G401 (cell line): ENCODE data around the gene HEXD. TPM values are rescaled to one million over a fixed set of nuclear protein-coding genes. Genes with fewer than 3 reads are reported as not detected.
"Not testable (repeated sequence)": the region's sequence is repeated elsewhere in the genome, so short reads cannot be mapped to it uniquely, and the experiment has no call there.

Experiments
- DNase-seq: peaks from one replicate; pipeline ENCODE4 v3.0.0-alpha.2; 2015; ENCODE audit warnings: low spot score
- in situ Hi-C: cut with HindIII; loops from 2 replicates; pipeline ENCODE4 v1.10.0; 2016; ENCODE audit warnings: low sequenced_read_pairs, mixed read lengths
- total RNA-seq: library from RNA; depleted of rRNA; stranded (reverse); fragments of >200 nt; shearing (Covaris generic); gene quantifications from 2 replicates; pipeline ENCODE4 v1.2.3, GENCODE V29; 2014; rRNA removed

HEXD gene
- 27.4 and 45.3 TPM in 2 replicates for total RNA-seq

- in situ Hi-C loops = loop anchor here (5.0 to 10.0 kb wide), 2 partner anchors 56 to 73 kb away; no protein-coding TSS in a partner anchor
- DNase-seq = peak; percentile 85
Measured at GRCh38 chr17:82418001-82418986, at the start of gene HEXD, which contains the start of gene OGFOD3. TSS of gene HEXD (plus strand) at chr17:82418347. CDS start at chr17:82419800, 1,453 bp downstream. TSS of gene OGFOD3 (minus strand) at chr17:82418586. CDS start at chr17:82418485, 101 bp downstream.

GRCh38 chr17:82369211-82369610 lies 48.9 kb upstream of the HEXD start:
- in situ Hi-C loops = no loop called here
- DNase-seq = no peak

DNA sequence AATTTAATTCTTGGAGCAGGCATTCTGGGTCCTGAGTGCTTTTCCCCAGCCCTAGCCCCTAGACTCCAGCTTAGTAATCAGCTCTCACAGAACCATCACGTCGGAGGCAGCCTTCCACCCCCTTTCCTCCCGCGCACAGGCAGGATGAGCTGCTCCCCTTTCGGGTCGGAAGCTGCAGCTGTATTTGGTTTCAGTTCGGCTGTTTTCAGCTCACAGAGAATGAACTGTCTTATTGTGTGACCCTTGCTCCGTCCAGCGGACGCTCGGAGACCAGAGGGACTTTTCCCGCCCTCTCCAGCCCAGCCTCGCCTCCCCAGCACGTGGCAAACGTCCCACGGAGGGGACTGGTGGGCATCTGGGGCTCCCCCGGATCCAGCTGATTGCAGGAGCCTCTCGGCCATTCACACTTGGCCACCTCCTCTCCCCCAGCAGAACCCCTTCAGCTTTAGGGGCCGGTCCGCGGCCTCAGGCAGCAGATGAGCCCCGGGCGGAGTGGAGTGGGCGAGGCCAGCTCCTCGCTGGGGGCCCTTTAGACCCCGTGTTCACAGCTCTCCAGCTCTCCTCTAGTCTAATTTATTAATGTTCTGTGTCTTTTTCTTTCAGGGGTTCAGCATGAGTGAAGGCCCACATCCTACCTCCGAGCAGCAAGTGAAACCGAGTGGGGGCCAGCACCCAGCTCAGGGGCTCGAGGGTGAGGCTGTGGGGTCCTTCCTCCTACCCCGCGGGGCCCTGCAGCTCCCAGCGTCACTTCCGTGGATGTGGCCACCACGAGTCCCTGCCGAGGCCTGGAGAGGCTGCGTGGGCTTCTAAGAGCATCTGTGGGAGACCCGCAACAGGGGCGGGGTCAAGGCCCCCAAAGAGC lies 47.4 kb upstream of the HEXD start:
- in situ Hi-C loops = no loop called here
- DNase-seq = no peak

- no peak for DNase-seq
Measured at GRCh38 chr17:82371333-82372248, 46.6 kb upstream of the HEXD start, which contains the start of gene UTS2R. TSS of gene UTS2R (plus strand) at chr17:82371765. CDS start at chr17:82374325, 2,560 bp downstream.

DNA sequence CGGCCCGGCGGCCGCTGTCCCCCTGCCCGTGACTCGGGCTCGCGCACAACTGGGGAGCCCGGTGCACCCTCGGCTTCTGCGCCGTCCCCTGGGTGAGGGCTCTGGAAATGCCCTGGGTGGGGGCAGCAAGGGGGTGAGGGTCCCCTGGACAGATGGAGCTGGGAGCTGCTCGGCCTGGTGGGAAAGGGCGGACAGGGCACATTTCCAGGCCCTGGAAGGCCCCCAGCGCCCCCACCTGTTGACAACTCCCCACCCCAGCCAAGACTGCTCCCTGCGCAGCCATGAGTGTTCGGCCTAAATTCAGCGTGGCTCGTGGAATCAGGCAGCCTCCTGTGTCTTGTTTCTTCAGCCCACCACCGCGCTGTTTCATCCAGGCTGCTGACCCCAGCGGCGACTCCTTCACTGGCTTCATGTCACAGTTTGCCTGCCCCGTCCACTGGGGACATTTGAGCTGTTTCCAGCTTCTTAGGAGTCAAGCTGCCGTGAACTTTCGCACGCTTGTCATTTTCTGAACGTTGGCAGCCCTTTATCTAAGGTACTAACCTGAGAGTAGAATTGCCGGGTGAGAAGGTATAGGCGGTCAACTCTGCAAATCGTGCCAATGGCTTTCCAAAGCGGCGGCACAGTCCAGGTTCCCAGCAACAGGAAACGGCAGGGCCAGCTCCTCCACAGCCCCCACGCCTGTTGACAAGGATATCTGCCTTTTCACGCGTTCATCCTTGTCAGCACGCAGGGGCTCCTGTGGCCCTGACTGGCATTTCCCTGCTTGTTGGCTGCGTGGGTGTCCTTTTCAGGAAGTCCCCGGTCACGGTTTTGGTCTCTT lies 45.7 kb upstream of the HEXD start:
- DNase-seq = no peak
- in situ Hi-C loops = no loop called here

More at GRCh38 chr17:82371333-82372248, 46.6 kb upstream of the HEXD start, which contains the start of gene UTS2R:
- in situ Hi-C loops = no loop called here

DNA sequence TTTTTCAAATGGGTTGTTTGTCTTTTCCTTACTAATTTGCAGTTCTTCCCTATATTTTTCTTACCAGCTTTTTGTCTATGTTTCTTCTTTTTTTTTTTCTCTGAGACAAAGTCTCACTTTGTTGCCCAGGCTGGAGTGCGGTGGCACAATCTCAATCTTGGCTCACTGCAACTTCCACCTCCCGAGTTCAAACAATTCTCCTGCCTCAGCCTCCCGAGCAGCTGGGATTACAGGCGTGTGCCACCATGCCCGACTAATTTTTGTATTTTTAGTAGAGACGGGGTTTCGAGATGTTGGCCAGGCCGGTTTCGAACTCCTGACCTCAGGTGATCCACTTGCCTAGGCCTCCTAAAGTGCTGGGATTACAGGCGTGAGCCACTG lies 45.1 kb upstream of the HEXD start:
- in situ Hi-C loops = not testable (repeated sequence)

DNA sequence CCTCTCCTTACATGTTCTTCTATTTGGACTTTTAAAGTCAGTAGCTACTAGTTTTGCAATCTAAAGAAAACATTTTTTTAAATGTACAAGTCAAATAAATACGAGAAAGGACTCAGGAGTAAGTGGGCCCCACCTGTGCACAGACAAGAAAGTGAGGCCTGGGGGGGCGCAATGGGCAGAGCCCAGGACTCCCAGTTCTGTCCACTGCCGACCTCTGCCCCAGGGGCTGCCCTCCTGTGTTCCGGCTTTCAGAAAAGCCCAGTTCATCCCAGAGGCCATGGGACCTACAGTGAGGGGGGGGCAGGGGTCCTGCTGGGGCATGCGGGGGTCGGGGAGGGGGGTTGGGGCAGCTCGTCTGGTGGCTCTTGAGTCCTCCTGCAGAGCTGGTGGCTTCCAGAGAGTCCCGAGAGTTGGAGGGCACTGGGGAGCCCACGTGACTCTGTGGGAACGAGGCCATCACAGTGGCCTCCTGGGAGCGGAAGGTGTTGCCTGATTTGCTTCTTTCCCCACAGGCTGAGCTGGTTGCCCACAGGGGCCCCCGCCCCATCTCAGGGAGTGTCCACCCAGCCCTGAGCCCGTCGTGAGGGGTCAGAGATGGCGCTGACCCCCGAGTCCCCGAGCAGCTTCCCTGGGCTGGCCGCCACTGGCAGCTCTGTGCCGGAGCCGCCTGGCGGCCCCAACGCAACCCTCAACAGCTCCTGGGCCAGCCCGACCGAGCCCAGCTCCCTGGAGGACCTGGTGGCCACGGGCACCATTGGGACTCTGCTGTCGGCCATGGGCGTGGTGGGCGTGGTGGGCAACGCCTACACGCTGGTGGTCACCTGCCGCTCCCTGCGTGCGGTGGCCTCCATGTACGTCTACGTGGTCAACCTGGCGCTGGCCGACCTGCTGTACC lies 44.2 kb upstream of the HEXD start:
- DNase-seq = no peak
- in situ Hi-C loops = no loop called here

More for the DNA sequence above, 45.1 kb upstream of the HEXD start:
- DNase-seq = not testable (repeated sequence)

GRCh38 chr17:82374626-82375331 lies 43.4 kb upstream of the HEXD start:
- in situ Hi-C loops = no loop called here
- DNase-seq = no peak

GRCh38 chr17:82375359-82376041 lies 42.6 kb upstream of the HEXD start:
- DNase-seq = no peak
- in situ Hi-C loops = no loop called here

DNA sequence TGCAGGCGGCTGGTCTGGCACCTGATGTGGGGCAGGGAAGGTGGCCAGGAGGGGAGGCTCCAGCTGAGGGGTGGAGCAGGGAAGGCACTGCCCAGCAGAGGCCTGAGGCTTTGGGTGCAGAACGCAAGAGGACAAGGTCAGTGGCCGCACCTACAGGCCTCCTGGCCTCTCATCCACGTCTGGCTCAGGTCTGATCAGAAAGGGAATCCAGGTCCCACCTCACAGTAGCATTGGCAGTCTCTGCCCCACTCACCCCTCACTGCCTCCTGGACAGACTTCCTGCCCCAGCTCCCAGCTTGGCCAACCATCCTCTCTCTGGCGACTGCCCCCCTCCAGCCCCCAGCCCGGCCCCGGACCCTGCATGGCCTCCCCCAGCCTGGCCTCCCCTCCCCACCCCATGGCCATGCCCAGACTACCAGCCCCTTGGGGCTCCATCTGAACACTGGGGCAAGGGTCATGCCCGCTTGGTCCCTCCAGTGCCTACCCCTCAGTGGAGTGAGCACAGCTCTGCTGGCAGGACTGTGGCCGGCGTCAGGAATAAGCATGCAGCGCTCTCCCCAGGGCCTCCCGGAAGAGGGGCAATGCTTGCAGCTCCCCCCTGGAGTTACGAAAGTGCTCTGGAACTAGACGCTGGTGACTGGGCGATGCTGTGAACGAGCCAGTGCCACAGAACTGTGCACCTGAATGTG lies 42.0 kb upstream of the HEXD start:
- no peak for DNase-seq
- in situ Hi-C loops = no loop called here

DNA sequence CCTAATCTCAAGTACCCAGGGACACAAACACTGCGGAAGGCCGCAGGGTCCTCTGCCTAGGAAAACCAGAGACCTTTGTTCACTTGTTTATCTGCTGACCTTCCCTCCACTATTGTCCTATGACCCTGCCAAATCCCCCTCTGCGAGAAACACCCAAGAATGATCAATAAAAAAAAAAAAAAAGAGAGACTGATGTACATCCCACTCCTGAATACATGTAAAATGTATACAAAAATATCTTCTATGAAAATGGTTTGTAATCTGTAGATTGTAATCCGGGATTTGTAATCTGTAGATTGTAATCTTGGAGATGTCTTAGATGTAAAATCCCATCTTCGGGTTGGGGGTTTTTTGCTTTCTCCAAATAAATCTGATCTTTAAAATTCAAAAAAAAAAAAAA lies 40.9 kb upstream of the HEXD start:
- in situ Hi-C loops, DNase-seq: not testable (repeated sequence)

GRCh38 chr17:82377924-82378740 lies 40.0 kb upstream of the HEXD start:
- DNase-seq = no peak
- in situ Hi-C loops = no loop called here

DNA sequence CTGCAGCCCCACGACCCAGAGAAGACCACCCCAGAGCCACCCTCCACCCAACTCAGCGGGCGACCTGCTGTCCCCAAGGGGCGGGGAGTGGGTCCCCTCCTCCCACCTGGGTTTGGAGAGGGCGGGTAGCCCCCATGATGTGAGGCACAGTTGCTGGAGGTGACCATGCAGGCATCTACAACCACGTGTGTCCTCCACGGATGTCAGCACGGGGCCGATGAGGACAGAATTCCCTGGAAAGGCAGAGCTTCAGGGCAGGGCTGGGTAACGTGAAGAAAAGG lies 39.5 kb upstream of the HEXD start:
- DNase-seq = no peak
- in situ Hi-C loops = no loop called here

- in situ Hi-C loops = no loop called here
- no peak for DNase-seq
Measured at GRCh38 chr17:82380860-82381702, 37.1 kb upstream of the HEXD start.
